T-helper 2 cell treated with Interferon-gamma antibody and Interleukin-4, amounts not matched to agents 5 μg/mL and 100 μg/mL, for 36 hours (primary cell): ENCODE data around the gene POLR2E.
A peak's percentile ranks its signal among the peaks of the same experiment; 100 is the strongest.

Source experiments
- DNase-seq: peaks from one replicate; pipeline ENCODE4 v3.0.0; 2021; ENCODE audit warnings: low spot score
- H3K27ac Mint-ChIP-seq: one replicate; pipeline ENCODE4 v1.8.0; 2021; ENCODE audit warnings: mild to moderate bottlenecking, mixed read lengths
- H3K27me3 Mint-ChIP-seq: one replicate; pipeline ENCODE4 v1.8.0; 2021; ENCODE audit warnings: low read depth, mixed read lengths
- H3K36me3 Mint-ChIP-seq: one replicate; pipeline ENCODE4 v1.8.0; 2021; ENCODE audit warnings: low read depth, mixed read lengths
- H3K4me1 Mint-ChIP-seq: one replicate; pipeline ENCODE4 v1.8.0; 2021; ENCODE audit warnings: low read depth, mixed read lengths
- H3K4me3 Mint-ChIP-seq: one replicate; pipeline ENCODE4 v1.8.0; 2022; ENCODE audit warnings: mild to moderate bottlenecking, moderate library complexity, mixed read lengths
- H3K9me3 Mint-ChIP-seq: one replicate; pipeline ENCODE4 v1.8.0; 2021; ENCODE audit warnings: mixed read lengths

POLR2E gene

DNA sequence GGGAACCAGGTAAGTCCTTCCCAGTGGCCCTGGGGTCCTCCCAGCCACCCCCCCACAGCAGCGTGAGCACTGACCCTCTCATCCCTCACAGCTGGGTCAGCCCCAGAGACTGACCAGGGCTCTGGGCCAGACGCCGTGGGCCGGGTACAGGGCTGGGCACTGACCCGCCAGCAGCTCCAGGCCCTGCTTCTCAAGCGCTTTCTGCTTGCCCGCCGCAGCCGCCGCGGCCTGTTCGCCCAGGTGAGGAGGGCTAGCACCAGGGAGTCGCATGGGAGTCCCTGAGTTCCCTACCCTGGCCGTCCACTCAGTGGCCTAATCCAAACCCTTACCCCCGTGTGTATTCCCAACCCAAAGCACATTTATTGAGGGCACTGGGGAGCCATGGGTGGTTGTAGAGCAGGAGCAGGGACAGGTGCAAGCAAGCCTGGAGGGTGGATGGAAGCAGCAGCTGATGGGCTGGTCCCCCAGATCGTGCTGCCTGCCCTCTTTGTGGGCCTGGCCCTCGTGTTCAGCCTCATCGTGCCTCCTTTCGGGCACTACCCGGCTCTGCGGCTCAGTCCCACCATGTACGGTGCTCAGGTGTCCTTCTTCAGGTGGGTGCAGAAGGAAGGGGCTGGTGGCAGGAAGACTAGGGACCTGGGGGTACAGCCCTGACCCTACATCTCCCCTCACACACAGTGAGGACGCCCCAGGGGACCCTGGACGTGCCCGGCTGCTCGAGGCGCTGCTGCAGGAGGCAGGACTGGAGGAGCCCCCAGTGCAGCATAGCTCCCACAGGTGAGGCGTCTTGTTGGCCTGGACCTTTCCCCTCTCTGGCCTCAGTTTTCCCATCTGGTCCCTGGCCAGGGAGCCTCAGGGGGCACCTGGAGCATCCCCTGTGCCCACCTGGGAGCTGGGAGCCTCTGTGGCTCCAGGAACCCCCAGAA lies 40.8 kb downstream of the POLR2E start:
- H3K4me3 Mint-ChIP-seq: no peak overlapping the region
- no peak overlapping the region for H3K27ac Mint-ChIP-seq
- peaks cover 10% of the 10 kb centered on the region for H3K36me3 Mint-ChIP-seq
- peaks cover 12% of the 10 kb centered on the region for H3K4me1 Mint-ChIP-seq
- no peaks in the 10 kb centered on the region for H3K27me3 Mint-ChIP-seq
- no peak for DNase-seq
- H3K9me3 Mint-ChIP-seq: no peaks in the 10 kb centered on the region

DNA sequence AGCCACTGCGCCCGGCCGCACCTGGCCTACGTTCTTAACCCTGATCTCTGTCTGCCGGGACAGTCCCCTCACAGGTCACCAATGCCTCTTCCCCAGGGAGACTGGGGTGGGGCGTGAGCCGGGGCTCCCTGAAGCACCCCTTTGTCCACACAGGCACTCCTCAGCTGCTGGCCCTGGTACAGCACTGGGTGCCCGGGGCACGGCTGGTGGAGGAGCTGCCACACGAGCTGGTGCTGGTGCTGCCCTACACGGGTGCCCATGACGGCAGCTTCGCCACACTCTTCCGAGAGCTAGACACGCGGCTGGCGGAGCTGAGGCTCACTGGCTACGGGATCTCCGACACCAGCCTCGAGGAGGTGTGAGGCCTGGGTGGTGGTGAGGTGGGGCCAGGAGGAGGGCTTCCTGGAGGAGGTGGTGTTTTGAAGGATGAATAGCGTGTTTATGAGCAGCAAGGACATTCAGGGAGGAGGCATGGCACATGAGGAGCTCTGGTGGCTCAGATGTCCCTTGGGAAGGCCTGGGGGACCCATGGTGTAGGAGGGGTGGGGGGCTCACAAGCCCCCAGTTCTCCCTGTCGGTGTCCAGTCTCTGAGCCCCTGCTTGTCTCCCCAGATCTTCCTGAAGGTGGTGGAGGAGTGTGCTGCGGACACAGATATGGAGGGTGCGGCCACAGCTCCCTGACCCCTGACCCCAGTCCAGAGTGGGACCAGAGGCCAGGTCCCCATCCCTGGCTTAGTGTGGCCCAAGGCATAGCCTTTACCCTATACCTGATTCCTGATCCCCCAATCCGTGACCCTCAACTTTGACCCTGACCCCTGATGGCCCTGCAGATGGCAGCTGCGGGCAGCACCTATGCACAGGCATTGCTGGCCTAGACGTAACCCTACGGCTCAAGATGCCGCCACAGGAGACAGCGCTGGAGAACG lies 41.7 kb downstream of the POLR2E start:
- no peak for DNase-seq
- no peak overlapping the region for H3K4me3 Mint-ChIP-seq
- no peaks in the 10 kb centered on the region for H3K9me3 Mint-ChIP-seq
- peaks cover 12% of the 10 kb centered on the region for H3K4me1 Mint-ChIP-seq
- no peak overlapping the region for H3K27ac Mint-ChIP-seq
- peaks cover 10% of the 10 kb centered on the region for H3K36me3 Mint-ChIP-seq
- no peaks in the 10 kb centered on the region for H3K27me3 Mint-ChIP-seq

DNA sequence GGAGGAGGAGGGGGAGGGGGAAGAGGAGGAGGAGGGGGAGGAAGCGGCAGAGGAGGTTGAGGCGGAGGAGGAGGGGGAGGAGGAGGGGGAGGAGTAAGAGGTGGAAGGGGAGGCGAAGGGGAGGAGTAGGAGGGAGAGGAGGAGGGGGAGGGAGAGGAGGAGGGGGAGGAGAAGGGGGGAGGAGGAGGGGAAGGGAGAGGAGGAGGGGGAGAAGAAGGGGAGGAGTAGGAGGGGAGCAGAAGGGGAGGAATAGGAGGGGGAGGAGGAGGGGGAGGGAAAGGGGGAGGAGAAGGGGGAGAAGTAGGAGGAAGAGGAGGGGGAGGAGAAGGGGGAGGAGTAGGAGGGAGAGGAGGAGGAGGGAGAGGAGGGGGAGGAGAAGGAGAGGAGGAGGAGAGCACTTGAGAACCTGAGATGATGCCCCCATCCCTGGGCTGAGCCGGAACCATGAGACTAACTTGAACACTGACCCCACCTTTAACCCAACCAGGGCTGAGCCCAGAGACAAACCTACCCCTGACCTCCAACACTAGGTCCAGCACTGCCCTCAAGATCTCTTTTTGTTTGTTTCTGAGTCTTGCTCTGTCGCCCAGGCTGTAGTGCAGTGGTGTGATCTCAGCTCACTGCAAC lies 42.7 kb downstream of the POLR2E start:
- Mint-ChIP-seq H3K27me3 (no peaks in the 10 kb centered on the region), H3K4me3 (no peak overlapping the region), H3K9me3 (no peaks in the 10 kb centered on the region), H3K27ac (no peak overlapping the region), H3K4me1 (peaks cover 6% of the 10 kb centered on the region), H3K36me3 (peaks cover 9% of the 10 kb centered on the region)
- DNase-seq: no peak

DNA sequence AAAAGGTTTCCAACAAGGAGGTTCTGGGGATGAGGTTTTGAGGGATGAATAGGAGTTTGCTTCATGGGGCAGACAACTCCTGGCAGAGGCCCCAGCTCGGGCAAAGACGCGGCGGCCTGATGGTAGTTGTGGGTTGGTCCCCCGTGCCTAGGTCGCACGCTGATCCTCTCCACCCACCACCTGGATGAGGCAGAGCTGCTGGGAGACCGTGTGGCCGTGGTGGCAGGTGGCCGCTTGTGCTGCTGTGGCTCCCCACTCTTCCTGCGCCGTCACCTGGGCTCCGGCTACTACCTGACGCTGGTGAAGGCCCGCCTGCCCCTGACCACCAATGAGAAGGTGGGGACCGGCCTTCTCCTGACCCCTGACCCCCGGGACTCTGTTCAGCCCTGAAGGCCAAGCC lies 43.4 kb downstream of the POLR2E start:
- Mint-ChIP-seq H3K27ac (no peak overlapping the region), H3K4me3 (no peak overlapping the region), H3K27me3 (no peaks in the 10 kb centered on the region), H3K4me1 (peaks cover 3% of the 10 kb centered on the region), H3K9me3 (no peaks in the 10 kb centered on the region), H3K36me3 (peaks cover 7% of the 10 kb centered on the region)
- DNase-seq: no peak

DNA sequence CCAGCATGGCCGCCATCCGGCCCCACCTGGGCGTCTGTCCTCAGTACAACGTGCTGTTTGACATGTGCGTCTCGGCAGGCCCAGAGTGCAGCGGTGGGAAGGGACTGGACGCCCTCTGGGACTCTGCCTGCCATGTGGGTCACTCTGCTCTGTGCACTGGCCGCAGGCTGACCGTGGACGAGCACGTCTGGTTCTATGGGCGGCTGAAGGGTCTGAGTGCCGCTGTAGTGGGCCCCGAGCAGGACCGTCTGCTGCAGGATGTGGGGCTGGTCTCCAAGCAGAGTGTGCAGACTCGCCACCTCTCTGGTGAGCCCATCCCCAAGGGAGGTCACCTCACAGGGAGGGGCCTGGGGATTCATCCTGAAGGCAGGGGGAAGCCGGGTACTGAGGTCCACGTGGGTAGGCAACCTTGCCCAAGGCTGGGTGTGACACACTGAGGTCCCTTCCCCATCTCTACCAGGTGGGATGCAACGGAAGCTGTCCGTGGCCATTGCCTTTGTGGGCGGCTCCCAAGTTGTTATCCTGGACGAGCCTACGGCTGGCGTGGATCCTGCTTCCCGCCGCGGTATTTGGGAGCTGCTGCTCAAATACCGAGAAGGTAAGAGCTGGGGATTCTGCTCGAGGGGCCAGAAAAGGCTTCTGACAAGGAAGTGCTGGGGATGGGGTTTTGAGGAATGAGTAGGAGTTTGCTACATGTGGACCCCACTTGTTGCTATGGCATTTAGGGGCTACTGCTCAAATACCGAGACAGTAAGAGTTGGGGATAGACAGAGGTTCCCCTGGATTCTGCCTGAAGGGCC lies 44.0 kb downstream of the POLR2E start:
- no peak for DNase-seq
- no peaks in the 10 kb centered on the region for H3K9me3 Mint-ChIP-seq
- H3K36me3 Mint-ChIP-seq: peaks cover under 1% of the 10 kb centered on the region
- H3K27me3 Mint-ChIP-seq: no peaks in the 10 kb centered on the region
- H3K4me3 Mint-ChIP-seq: no peak overlapping the region
- peaks cover 3% of the 10 kb centered on the region for H3K4me1 Mint-ChIP-seq
- no peak overlapping the region for H3K27ac Mint-ChIP-seq

DNA sequence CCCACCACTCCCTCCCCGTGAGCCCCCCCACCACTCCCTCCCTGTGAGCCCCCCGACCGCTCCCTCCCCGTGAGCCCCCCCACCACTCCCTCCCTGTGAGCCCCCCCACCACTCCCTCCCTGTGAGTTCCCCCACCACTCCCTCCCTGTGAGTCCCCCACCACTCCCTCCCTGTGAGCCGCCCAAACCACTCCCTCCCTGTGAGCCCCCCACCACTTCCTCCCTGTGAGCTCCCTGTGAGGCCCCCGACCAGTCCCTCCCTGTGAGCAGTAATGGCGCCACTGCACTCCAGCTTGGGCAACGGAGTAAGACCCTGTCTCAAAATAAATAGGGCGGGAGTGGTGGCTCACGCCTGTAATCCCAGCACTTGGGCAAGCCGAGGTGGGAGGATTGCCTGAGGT lies 45.4 kb downstream of the POLR2E start:
- Mint-ChIP-seq H3K4me1 (peaks cover 3% of the 10 kb centered on the region), H3K9me3 (no peaks in the 10 kb centered on the region), H3K36me3 (peaks cover 3% of the 10 kb centered on the region), H3K4me3 (no peak overlapping the region), H3K27me3 (no peaks in the 10 kb centered on the region), H3K27ac (no peak overlapping the region)
- no peak for DNase-seq

DNA sequence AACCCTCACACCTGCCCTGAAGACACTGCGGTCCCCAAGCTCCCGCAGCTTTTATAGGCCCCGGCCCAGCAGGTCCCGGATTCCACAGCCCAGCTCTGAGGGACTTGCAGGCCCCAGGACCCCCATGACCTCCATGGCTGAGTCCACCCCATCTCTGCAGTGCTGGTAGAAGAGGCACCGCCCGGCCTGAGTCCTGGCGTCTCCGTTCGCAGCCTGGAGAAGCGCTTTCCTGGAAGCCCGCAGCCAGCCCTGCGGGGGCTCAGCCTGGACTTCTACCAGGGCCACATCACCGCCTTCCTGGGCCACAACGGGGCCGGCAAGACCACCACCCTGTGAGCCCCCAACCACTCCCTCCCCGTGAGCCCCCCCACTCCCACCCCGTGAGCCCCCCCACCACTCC lies 46.1 kb downstream of the POLR2E start:
- H3K27ac Mint-ChIP-seq: no peak overlapping the region
- no peak overlapping the region for H3K4me3 Mint-ChIP-seq
- peaks cover 3% of the 10 kb centered on the region for H3K4me1 Mint-ChIP-seq
- DNase-seq: no peak
- peaks cover 8% of the 10 kb centered on the region for H3K36me3 Mint-ChIP-seq
- H3K9me3 Mint-ChIP-seq: no peaks in the 10 kb centered on the region
- no peaks in the 10 kb centered on the region for H3K27me3 Mint-ChIP-seq

DNA sequence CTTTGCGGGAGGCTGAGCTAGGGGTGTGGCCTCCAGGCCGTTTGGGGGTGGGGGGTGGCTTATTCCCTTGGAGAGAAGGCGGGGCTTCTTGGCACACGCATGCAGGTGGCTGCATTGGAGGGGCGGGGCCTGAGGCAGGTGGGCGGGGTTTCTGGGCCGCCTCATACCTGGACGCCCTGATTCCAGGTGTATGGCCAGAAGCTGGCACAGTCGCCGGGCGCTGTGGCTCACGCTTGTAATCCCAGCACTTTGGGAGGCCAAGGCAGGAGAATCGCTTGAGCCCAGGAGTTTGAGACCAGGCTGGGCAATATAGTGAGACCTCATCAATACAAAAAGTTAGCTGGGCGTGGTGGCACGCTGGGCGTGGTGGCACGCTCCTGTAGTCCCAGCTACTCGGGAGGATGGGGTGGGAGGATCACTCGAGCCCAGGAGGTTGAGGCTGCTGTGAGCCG lies 47.5 kb downstream of the POLR2E start:
- no peaks in the 10 kb centered on the region for H3K27me3 Mint-ChIP-seq
- peaks cover 13% of the 10 kb centered on the region for H3K36me3 Mint-ChIP-seq
- no peak overlapping the region for H3K4me3 Mint-ChIP-seq
- H3K4me1 Mint-ChIP-seq: peaks cover 2% of the 10 kb centered on the region
- H3K27ac Mint-ChIP-seq: no peak overlapping the region
- DNase-seq: no peak
- H3K9me3 Mint-ChIP-seq: no peaks in the 10 kb centered on the region

DNA sequence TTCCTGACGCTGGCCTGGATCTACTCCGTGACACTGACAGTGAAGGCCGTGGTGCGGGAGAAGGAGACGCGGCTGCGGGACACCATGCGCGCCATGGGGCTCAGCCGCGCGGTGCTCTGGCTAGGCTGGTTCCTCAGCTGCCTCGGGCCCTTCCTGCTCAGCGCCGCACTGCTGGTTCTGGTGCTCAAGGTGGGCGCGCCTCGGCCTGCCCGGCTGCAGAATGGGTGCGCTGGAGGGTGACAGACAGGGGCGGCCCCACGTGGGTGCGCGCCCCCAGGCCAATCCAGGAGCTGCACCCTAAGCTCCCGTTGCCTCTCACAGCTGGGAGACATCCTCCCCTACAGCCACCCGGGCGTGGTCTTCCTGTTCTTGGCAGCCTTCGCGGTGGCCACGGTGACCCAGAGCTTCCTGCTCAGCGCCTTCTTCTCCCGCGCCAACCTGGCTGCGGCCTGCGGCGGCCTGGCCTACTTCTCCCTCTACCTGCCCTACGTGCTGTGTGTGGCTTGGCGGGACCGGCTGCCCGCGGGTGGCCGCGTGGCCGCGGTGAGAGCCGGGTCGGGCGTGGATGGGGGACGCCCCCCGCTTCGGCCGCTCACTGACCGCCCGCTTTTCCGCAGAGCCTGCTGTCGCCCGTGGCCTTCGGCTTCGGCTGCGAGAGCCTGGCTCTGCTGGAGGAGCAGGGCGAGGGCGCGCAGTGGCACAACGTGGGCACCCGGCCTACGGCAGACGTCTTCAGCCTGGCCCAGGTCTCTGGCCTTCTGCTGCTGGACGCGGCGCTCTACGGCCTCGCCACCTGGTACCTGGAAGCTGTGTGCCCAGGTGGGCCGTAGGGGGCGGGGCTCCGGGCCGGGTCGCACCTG lies 48.1 kb downstream of the POLR2E start:
- DNase-seq: no peak
- Mint-ChIP-seq H3K4me3 (no peak overlapping the region), H3K27ac (no peak overlapping the region), H3K36me3 (peaks cover 13% of the 10 kb centered on the region), H3K27me3 (no peaks in the 10 kb centered on the region), H3K9me3 (no peaks in the 10 kb centered on the region), H3K4me1 (no peaks in the 10 kb centered on the region)

DNA sequence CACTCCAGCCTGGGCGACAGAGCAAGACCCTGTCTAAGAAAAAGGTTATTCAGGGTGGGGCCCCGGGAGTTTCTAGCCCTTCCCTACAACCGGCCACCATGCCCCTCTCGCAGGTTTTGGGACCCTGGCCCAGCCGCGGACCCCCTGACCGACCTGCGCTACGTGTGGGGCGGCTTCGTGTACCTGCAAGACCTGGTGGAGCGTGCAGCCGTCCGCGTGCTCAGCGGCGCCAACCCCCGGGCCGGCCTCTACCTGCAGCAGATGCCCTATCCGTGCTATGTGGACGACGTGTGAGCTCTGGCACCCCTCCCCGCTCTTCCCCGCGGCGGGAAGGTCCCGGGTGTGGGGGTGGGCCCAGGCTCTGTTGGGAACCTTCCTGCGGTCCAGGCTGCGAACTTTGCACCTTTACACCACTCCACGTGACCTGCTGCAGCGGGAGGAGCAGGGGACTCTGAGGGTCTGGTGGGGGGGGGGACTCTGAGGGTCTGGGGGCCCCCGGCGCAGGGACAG lies 49.0 kb downstream of the POLR2E start:
- H3K4me3 Mint-ChIP-seq: no peak overlapping the region
- no peaks in the 10 kb centered on the region for H3K27me3 Mint-ChIP-seq
- no peaks in the 10 kb centered on the region for H3K9me3 Mint-ChIP-seq
- H3K36me3 Mint-ChIP-seq: peaks cover 13% of the 10 kb centered on the region
- peaks cover under 1% of the 10 kb centered on the region for H3K4me1 Mint-ChIP-seq
- DNase-seq: no peak
- no peak overlapping the region for H3K27ac Mint-ChIP-seq

DNA sequence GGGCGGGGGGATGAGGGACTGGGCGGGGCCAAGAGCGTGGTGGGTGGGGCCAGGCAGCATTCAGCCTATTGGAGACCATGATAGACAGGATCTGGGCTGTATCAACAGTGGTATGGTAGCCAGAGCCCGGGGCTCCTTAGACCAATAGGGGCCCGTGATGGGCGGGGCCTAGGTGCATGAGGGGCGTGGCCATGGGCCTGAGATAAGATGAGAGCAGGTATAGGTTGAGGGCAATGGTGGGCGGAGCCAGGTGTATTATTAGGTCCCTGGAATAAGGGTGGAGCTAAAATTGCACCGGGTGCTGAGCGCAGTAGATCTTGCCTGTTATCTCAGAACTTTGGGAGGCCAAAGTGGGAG lies 50.0 kb downstream of the POLR2E start:
- peak; percentile 45 for DNase-seq
- peaks cover 13% of the 10 kb centered on the region for H3K36me3 Mint-ChIP-seq
- H3K27me3 Mint-ChIP-seq: no peaks in the 10 kb centered on the region
- no peaks in the 10 kb centered on the region for H3K9me3 Mint-ChIP-seq
- H3K27ac Mint-ChIP-seq: no peak overlapping the region
- H3K4me1 Mint-ChIP-seq: peaks cover 6% of the 10 kb centered on the region
- H3K4me3 Mint-ChIP-seq: no peak overlapping the region

DNA sequence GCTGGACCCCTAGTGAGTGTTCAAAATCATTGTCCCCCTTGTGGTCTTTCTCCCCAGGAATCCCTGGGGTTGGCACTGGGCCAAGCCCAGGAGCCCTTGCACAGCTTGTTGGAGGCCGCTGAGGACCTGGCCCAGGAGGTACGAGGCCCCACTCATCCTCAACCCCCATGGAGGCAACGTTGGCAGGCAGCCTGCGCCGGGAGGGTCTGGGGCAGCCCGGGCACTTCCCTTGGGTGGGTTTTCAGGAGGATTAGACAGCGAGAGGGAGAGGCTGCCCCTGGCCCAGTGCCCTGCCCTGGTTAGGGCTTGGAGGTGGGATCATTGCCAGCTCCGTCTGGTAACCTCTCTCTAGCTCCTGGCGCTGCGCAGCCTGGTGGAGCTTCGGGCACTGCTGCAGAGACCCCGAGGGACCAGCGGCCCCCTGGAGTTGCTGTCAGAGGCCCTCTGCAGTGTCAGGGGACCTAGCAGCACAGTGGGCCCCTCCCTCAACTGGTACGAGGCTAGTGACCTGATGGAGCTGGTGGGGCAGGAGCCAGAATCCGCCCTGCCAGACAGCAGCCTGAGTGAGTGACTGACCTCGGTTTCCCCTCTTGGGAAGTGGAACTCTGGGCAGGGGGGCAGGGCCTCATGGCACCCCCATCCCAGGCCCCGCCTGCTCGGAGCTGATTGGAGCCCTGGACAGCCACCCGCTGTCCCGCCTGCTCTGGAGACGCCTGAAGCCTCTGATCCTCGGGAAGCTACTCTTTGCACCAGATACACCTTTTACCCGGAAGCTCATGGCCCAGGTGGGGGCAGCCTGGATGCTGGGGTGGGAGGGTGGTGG lies 52.3 kb downstream of the POLR2E start:
- DNase-seq: no peak
- peak overlapping the region; percentile 9 for H3K4me3 Mint-ChIP-seq
- no peaks in the 10 kb centered on the region for H3K9me3 Mint-ChIP-seq

More for the DNA sequence above, 52.3 kb downstream of the POLR2E start:
- H3K27ac Mint-ChIP-seq: no peak overlapping the region
- no peaks in the 10 kb centered on the region for H3K27me3 Mint-ChIP-seq
- H3K36me3 Mint-ChIP-seq: peaks cover 30% of the 10 kb centered on the region
- H3K4me1 Mint-ChIP-seq: peaks cover 25% of the 10 kb centered on the region
